GM18511 (cell line): Measurements from ENCODE around the gene IQCM.
"Not testable (repeated sequence)": the region's sequence is repeated elsewhere in the genome, so short reads cannot be mapped to it uniquely, and the experiment has no call there.

ENCODE experiments used
- ATAC-seq: cut with Tn5 transposase; IDR thresholded peaks from one replicate; pipeline ENCODE4 v1.9.1; 2021; ENCODE audit warnings: mild to moderate bottlenecking, moderate library complexity; ENCODE audit not compliant: unreplicated experiment

The IQCM gene

DNA sequence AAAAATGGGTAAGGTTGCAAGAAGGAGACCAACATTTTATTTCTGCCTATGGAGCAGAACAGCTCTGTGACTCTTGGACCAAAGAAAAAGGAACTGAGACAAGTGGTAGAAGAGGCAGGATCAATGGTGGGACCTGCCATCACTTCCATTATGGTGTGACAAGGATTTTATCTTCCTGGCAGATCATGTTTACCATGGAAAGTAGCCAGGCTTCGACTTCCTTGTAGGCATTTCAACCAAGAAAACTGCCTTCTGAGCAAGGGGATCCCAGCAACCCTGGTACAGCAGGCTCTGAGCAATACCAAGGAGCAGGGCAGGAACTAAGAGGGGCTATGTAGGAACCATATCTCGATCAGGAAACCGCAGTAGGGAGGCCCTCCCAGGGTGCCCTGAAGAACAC is 317.4 kb downstream of the IQCM start:
- ATAC-seq = no peak

DNA sequence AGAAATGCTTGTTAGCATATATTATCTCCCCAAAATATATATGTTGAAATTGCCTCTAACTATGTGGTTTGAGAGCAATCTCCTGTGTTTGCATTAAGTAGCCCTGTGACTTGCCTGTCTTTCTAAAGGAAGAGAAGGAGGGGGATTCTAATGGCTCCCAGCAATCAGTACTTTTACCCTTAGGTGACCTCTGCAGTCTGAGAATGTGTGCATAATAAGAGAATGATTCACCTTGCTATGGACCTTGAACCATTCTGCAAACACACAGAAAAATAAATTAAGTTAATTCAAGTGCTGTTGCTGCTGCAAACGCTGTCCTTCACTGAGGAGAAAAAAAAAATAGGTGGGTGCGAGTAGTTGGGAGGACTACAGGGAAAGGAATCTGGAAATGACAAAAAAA is 322.2 kb downstream of the IQCM start:
- ATAC-seq = no peak

DNA sequence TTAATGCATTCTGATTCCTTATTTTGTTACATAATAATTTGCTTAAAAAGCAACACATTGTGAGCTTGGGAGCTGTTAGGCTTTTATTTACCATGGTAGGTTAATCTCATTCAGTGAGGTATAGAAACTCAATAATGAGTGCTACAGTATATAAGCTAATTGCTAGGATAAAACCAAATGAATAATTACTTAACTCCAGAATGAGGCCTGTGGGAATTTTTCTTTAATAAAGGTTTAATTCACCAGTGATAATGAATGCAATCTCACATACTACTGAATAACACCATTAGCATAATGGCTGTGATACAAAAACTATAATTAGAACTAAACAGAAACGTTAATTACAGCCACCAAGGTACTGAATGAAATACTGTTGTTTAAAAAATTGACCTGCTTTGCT is 326.3 kb downstream of the IQCM start:
- ATAC-seq = no peak

DNA sequence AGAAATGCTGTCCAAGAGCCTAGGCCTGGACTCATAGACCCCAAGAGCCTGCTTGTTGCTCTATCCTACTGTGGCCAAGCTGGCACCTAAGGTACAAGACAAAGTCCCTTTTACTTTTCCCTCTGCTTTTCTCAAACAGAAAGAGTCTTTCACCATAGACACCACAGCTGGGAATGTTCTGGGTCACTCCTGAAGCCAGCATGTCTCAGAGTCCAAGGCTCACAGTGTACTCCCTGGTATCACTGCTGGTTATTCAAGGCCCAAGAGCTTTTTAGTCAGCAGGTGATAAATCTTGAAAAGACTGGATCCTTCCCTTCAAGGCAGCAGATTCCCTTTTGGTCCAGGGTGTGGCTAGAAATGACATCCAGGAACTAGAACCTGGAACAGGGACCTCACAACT is 328.8 kb downstream of the IQCM start:
- no peak for ATAC-seq

DNA sequence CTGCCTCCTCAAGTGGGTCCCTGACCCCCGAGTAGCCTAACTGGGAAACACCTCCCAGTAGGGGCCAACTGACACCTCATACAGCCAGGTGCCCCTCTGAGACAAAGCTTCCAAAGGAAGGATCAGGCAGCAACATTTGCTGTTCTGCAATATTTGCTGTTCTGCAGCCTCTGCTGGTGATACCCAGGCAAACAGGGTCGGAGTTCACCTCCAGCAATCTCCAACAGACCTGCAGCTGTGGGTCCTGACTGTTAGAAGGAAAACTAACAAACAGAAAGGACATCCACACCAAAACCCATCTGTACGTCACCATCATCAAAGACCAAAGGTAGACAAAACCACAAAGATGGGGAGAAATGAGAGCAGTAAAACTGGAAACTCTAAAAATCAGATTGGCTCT is 347.0 kb downstream of the IQCM start:
- not testable (repeated sequence) for ATAC-seq

DNA sequence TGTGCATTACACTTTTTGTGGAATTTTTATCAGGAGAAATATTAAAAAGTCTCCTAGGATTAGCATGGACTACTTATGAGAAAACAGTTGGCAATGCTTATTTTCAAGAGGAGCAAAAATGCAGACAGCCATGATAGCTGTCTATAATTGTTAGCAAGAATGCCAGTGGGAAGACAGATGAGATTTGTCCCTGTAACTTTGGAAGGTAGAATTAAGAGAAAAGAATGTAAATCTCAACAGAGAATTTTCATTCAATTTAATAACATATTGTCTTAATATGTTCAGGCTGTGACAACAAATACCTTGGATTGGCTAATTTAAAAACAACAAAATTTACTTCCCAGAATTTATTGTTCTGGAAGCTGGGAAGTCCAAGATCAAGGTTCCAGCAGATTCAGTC is 349.2 kb downstream of the IQCM start:
- ATAC-seq = no peak

DNA sequence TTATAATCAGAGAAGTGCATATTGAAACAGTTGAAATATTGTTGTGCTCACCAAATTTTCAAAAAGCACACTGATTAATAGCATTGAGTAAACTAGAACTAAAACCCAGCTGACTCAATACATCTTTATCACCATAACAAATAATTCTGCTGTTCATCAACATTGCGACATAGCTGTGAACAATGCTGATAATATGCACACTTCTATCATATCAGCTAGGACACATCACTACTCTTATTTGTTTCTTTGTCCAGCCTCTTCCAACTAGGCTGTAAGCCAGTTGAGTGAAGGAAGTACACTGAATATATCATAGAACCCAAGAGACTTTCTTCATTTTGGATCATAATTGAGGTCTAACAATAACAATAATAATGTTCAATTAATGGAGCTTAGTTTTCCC is 349.7 kb downstream of the IQCM start:
- no peak for ATAC-seq

DNA sequence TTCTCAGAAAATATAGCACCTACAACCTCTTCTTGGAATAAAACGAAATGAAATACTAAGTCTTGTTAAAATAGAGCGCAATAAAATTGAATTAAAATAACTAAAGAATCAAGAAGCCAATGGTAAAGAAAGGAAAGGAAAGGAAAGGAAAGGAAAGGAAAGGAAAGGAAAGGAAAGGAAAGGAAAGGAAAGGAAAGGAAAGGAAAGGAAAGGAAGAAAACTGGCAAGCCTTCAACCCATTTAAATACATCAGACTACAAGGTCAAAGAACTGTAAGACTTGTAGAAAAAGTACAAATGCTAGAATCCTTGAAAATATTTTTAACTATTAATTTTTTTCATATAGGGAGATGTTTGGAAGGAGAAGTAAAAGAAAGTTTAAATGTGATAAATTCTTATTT is 372.1 kb downstream of the IQCM start:
- no peak for ATAC-seq

DNA sequence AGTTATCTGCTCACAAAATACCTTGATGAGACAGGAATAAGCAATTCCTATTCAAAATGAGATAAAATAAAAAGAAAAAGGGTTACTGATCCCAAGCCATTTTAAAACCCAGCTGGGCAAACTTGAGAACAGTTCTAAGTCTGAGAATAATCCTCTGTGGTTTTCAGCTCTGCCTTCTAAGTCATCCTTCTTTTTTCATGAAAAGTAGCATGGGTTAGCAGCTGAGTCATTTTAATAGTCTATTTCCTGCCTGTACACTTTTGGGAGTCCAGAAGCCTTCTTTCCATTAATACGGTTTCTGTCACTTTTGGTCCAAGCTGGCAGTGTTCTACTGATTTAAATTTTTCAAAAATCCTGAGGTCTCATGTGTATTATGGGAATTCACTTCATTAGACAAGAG is 374.3 kb downstream of the IQCM start:
- no peak for ATAC-seq

DNA sequence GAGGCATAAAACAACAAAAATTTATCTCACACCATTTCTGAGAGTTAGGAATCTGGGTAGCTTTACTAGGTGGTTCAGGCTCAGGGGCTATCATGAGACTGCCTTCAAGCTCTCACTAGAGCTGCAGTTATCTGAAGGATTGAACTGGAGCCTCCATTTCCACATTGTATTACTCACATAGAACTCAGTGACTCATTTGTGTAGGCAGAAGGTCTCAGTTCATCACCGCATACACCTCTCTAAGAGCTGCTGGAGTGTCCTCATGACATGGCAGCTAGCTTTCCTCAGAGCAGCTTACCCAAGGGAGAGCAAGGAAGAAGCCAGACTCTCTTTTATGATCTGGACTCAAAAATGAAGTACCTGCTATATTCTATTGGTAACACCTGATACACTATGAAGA is 389.2 kb downstream of the IQCM start:
- no peak for ATAC-seq

DNA sequence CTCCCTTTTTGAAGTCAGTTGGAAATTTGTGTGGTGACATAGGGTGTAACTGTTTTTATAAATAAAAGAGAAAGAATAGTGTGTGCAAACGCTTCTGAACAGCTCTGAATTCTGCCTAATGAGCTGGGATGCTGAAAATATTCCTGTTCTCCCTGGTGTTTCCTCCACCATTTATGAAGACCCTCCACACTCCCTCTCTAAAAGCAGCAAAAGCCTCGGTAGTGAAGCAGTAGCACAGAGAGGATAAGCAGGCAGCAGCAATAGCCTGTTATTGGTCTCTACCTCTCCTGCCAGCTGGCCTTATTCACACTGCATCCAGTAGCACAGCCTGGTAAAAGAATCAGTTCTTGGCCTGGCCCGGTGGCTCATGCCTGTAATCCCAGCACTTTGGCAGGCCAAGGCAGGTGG is 406.1 kb downstream of the IQCM start:
- no peak for ATAC-seq

DNA sequence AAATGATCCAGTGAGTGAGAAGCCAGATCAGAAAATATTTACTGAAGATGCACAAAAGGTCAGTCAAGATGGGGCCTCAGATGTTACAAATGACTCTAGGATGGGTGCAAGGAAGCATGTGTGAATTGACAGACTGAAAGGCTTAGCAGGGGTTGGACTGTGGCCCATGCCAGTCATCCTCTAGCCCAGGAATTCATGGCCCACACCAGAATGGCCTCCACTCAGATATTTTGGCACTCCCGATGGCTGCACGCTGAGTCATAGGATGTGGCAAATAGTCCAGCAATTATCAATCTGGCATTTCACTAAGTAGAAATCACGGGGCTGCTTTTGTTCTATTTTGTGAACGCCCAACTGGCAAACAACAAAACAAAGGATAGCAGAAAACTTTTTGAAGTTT is 406.5 kb downstream of the IQCM start:
- no peak for ATAC-seq

DNA sequence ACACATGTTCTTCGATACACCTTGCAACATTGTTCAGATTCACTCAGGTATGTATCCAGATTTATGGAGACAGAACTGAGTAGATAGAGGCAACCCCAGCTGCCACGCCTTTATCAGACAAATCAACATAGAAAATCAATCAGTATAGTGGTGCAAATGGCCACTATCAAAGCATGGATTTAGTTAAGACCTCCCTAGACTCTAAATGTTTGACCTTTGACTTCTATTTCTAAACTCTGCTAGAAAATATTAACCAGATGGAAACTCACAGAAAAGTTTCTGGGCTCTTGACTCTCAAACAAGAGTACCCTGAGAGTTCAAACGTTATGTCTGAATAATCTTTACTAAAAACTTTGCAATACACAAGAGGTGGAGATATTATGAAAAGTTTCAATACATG is 411.5 kb downstream of the IQCM start:
- no peak for ATAC-seq

DNA sequence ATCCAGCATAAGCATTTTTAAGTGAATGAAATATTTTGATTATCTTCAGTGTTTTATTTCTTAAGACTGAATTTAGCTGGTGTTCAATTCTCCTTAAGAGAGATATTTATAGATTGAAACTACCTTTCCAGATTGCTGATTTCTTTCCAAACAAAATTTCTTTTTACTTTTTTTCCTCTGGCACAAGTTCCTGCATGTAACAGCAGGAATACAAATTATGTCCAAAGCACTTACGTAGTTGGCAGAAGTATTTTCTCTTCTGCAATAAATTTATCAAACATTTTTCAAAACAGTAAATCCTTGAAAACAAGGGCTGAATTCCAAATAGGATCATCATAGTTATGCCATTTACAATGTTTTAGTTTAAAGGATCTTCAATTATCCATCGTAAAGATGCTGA is 412.6 kb downstream of the IQCM start:
- no peak for ATAC-seq

DNA sequence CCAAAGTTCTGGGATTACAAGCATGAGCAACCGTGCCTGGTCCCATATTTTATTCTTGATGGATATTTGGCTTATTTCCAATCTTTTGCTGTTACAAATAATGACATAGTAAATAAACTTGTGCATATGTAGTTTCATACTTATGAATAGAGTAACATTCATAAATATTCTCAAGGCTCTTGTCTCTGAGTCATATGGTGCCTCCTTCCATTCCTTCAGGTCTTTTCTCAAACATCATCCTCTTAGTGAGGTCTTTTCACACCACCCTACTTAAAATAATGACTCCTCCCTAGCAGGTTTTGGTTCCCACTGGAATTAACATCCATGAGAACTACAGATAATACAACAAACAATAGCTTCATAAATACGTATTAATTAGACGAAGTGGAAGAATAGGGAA is 416.6 kb downstream of the IQCM start:
- no peak for ATAC-seq

DNA sequence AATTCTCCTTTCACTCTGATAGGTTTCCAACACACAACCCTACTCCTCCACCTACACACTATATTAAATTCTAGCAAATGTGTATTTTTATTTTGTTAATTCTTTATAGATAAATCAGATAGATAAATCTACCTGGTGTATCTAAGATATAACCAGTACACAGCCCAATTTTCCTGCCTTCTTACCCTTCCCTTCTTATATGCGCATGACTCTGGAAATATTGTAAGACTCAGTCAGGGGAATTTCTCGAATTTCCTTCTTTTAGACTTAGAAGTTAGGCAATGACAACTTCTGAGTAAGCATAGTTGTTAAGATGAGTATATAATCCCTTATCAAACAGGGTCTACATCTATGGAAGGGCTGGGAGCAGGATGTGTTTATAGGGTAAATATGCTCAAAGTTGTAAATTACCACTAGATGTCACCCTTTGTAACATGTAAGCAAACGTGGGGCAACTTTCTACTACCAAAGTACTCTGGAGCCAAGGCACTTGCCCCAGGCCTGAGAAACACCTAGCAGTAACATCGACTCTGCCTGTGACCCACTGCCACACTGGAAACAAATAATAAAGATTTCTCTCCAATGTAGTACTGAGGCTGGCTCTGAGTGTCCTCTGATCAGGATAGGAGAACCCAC is 444.7 kb downstream of the IQCM start:
- ATAC-seq = peak; percentile 85

DNA sequence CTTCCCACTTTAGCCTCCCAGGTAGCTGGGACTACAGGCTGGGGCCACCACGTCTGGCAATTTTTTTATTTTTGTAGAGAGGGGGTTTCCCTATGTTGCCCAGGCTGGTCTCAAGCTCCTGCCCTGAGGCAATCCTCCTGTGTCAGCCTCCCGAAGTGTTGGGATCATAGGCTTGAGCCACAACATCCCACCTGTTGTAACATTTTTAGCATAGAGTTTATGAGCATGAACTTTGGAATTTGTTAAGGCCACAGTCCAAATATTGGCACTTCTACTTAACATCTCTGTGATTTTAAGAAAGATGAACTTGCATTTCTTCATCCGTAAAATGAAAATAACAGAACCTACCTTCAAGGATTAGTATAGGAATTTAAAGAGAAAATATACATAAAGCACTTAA is 445.6 kb downstream of the IQCM start:
- ATAC-seq = no peak

DNA sequence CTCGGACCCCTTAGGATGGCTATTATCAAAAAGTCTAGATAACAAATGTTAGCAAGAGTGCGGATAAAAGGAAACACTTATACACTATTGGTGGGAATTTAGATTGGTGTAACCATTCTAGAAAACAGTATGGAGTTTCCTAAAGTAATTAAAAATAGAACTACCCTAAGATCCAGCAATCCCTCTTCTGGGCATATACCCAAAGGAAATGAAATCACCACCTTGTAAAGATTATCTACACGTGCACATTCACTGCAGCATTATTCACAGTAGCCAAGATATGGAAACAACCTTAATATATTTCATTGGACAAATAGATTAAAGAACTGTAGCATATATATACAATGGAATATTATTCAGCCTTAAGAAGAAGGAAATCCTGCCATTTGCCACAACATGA is 462.4 kb downstream of the IQCM start:
- no peak for ATAC-seq

DNA sequence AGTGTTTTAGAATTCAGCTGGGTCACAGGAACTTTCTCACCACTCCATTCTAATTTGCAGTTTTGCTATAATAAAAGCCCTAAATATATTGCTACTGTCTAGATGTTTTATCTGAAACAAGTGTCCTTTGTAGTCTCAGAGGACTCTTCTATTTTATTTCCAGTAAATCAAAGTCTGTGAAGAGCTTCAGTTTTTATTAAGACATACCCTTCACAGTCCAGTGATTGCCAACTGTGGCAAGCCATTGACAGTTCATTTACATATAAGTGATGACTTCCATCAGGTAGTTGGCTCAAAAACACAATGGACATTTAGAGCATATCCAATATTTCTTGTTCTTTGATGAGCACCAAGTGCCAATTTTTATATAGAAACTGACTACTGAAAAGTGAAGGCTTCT is 466.1 kb downstream of the IQCM start:
- no peak for ATAC-seq

DNA sequence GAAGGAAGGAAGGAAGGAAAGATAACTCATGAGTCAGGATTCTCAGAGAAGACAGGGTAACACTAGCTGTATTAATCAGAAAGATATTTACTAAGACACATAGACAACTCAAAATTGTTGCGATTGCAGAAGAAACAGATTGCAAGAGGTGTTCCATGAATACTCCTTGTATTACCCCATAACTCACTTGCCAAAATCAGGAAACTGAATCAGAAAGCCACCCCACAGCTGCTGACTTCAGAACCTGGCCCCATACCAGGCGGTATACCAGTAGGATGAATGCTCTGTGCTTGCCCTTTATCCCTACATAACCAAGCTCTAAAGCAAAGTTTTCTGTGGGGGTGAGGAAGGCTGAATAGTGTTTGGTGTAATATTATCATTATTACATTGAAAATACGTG is 468.5 kb downstream of the IQCM start:
- ATAC-seq = no peak

DNA sequence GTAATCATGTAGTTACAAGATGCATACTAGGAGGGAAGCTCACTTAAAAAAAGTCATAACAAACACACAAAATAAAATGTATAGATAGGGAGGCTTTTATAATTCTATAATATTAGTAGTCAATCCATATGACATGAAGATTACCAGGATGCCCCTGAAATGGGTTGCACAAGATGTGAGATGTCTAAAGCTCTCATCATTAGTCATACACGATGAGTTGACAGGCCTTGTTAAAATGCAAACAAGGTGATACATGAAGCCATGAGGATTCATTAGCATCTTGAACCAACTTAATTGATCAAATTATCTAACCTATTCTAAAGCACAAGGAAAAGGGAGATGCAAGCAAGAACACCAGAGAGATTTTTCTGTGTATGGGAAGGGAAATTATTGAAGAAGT is 470.2 kb downstream of the IQCM start:
- ATAC-seq = no peak

DNA sequence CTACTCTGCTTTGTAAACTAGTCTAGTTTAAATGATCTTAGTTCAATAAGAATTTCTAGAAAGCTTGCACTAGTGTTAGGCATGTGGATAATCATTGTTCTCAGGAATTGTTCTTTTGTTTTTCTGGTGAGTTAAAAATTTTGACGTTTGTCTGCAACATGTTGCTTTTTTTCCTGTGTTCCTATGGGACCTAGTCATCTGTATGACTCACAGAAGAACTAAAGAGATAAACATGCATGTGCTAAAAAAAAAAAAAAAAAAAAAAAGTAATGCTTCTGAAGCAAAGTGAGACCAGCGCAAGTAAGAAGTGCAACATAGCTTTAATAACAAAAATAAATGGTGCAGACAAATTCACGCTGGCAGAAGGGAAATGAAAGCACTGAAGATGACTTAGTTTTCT is 471.2 kb downstream of the IQCM start:
- no peak for ATAC-seq

DNA sequence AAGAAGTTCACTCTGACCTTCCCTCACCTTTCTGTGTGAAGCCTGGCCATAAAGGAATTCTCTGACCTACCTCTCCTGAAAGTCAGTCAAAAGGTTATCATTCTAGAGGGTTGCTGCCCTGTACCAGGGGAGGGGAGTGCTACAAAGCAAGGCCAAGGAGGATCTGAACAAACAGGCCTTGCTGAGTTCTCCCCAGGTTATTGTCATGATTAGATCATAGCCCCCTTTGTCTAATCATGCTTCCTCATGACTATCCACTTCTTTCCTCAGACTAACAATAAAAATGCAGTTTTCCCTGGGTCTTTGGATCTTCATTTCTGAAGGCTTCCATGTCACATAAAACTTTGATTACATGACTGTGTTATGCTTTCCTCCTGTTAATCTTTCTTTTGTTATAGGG is 472.0 kb downstream of the IQCM start:
- ATAC-seq = no peak

DNA sequence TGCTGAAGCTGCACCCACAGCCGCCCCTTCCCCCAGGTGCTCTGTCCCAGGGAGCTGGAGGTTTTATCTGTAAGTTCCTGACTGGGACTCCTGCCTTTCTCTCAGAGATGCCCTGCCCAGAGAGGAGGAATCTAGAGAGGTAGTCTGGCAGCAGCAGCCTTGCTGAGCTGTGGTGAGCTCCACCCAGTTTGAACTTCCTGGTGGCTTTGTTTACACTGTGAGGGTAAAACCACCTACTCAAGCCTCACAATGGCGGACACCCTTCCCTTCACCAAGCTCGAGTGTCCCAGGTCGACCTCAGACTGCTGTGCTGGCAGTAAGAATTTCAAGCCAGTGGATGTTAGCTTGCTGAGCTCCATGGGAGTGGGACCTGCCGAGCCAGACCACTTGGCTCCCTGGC is 474.5 kb downstream of the IQCM start:
- ATAC-seq = not testable (repeated sequence)
